HepG2 (cell line): ENCODE results near the gene TPI1. TPM values are rescaled to one million over a fixed set of nuclear protein-coding genes. Genes with fewer than 3 reads are reported as not detected.

Experiments
- ARID4A ChIP-seq: sonication (generic); formaldehyde crosslinking; IDR thresholded peaks from 2 replicates; pipeline ENCODE4 v1.5.0; 2020; ENCODE audit warnings: mild to moderate bottlenecking, missing genetic modification reagents, borderline replicate concordance
- ATF5 ChIP-seq: sonication (generic); formaldehyde crosslinking; IDR thresholded peaks from 2 replicates; pipeline ENCODE4 v1.4.0; 2020; ENCODE audit warnings: mild to moderate bottlenecking, low read depth, missing genetic modification reagents
- CSRNP2 ChIP-seq: sonication (generic); formaldehyde crosslinking; conservative IDR thresholded peaks from 2 replicates; pipeline ENCODE4 v1.8.0; 2022; ENCODE audit warnings: low read depth, missing genetic modification reagents
- CTCF ChIP-seq: sonication (generic); formaldehyde crosslinking; IDR thresholded peaks from 2 replicates; pipeline ENCODE4 v1.5.0; 2020; ENCODE audit warnings: mild to moderate bottlenecking, missing genetic modification reagents, moderate library complexity
- MLLT10 ChIP-seq: sonication (generic); formaldehyde crosslinking; IDR thresholded peaks from 2 replicates; pipeline ENCODE4 v1.4.0; 2020; ENCODE audit warnings: missing genetic modification reagents
- NR2F2 ChIP-seq: IDR thresholded peaks from 2 replicates; pipeline ENCODE4 v1.6.1; 2012; ENCODE audit warnings: low read depth, inconsistent platforms, borderline replicate concordance
- PAF1 ChIP-seq: IDR thresholded peaks from 2 replicates; pipeline ENCODE4 v1.6.1; 2016; ENCODE audit warnings: missing genetic modification reagents, missing compliant biosample characterization
- RFXANK ChIP-seq: IDR thresholded peaks from 2 replicates; pipeline ENCODE4 v1.6.1; 2016
- RORA ChIP-seq: sonication (generic); formaldehyde crosslinking; IDR thresholded peaks from 2 replicates; pipeline ENCODE4 v1.5.0; 2020; ENCODE audit warnings: mild to moderate bottlenecking, missing genetic modification reagents, moderate library complexity
- SIX1 ChIP-seq: sonication (generic); formaldehyde crosslinking; IDR thresholded peaks from 2 replicates; pipeline ENCODE4 v1.4.0; 2020; ENCODE audit warnings: missing genetic modification reagents, borderline replicate concordance
- SNAPC2 ChIP-seq: sonication (generic); formaldehyde crosslinking; IDR thresholded peaks from 2 replicates; pipeline ENCODE4 v1.8.1; 2022; ENCODE audit warnings: mild to moderate bottlenecking, missing genetic modification reagents
- ZNF124 ChIP-seq: sonication (generic); formaldehyde crosslinking; IDR thresholded peaks from 2 replicates; pipeline ENCODE4 v1.4.0; 2020; ENCODE audit warnings: missing genetic modification reagents
- ZNF446 ChIP-seq: sonication (generic); formaldehyde crosslinking; IDR thresholded peaks from 2 replicates; pipeline ENCODE4 v1.5.0; 2020; ENCODE audit warnings: mild to moderate bottlenecking, missing genetic modification reagents
- ZNF567 ChIP-seq: sonication (generic); formaldehyde crosslinking; IDR thresholded peaks from 2 replicates; pipeline ENCODE4 v1.8.1; 2023; ENCODE audit warnings: mild to moderate bottlenecking, missing genetic modification reagents, borderline replicate concordance
- ZNF569 ChIP-seq: sonication (generic); formaldehyde crosslinking; IDR thresholded peaks from 2 replicates; pipeline ENCODE4 v1.5.0; 2020; ENCODE audit warnings: mild to moderate bottlenecking, missing genetic modification reagents, moderate library complexity, borderline replicate concordance
- ZNF615 ChIP-seq: sonication (generic); formaldehyde crosslinking; IDR thresholded peaks from 2 replicates; pipeline ENCODE4 v1.5.0; 2020; ENCODE audit warnings: mild to moderate bottlenecking, missing genetic modification reagents, borderline replicate concordance
- ZNF639 ChIP-seq: conservative IDR thresholded peaks from 2 replicates; pipeline ENCODE4 v1.6.1; 2018; ENCODE audit warnings: missing genetic modification reagents
- ZNF766 ChIP-seq: sonication (generic); formaldehyde crosslinking; IDR thresholded peaks from 2 replicates; pipeline ENCODE4 v1.5.0; 2020; ENCODE audit warnings: missing genetic modification reagents, borderline replicate concordance
- polyA plus RNA-seq, 8 experiments: library from polyadenylated mRNA; depleted of rRNA in 3 of 8; stranded (reverse) in 7 of 8; unstranded in 1 of 8; fragments of >200 nt; fragmentation: Illumina TruSeq in 4 of 8; extraction: Trizol in 4 of 8; gene quantifications; 2 replicates each; pipeline versions ENCODE4 v1.2.1 to v1.2.3, GENCODE V29; 2011 to 2016; ENCODE audit warnings: low read depth in 4 of 8, missing spikeins in 1 of 8, mixed read lengths in 1 of 8; ENCODE audit not compliant: insufficient read depth in 1 of 8
- total RNA-seq, 5 experiments: library from RNA; depleted of rRNA; stranded (reverse); fragments of >200 nt; fragmentation: Illumina TruSeq; extraction: Trizol; gene quantifications; 2 replicates each; pipeline ENCODE4 v1.2.3, GENCODE V29; 2016; ENCODE audit warnings: low read depth in 1 of 5

The TPI1 gene
- total and polyA plus RNA-seq, 2 of the 13 experiments (the other 11 are each of a cell fraction or from before 2014, with no cell fraction given): 945 to 2,535 TPM

GRCh38 chr12:6871052-6871957 is 4.0 kb downstream of the TPI1 start (continued):
- TF ChIP-seq ZNF639 (CRISPR knock-in tag): no peak
- TF ChIP-seq ZNF766: no peak
- no peak for TF ChIP-seq ZNF567 (CRISPR knock-in tag)
- TF ChIP-seq CSRNP2 (CRISPR knock-in tag): no peak
- TF ChIP-seq ZNF615 (CRISPR knock-in tag): no peak
- peak; percentile 89 for TF ChIP-seq PAF1 (CRISPR knock-in tag)
- TF ChIP-seq SIX1 (CRISPR knock-in tag): no peak
- TF ChIP-seq ZNF446 (CRISPR knock-in tag): no peak
- no peak for TF ChIP-seq SNAPC2 (CRISPR knock-in tag)
- no peak for TF ChIP-seq ZNF124 (CRISPR knock-in tag)
- no peak for TF ChIP-seq RFXANK (CRISPR knock-in tag)
- no peak for TF ChIP-seq ARID4A (CRISPR knock-in tag)
- TF ChIP-seq ATF5 (CRISPR knock-in tag): no peak
- TF ChIP-seq CTCF (CRISPR knock-in tag): no peak
- no peak for TF ChIP-seq MLLT10
- no peak for TF ChIP-seq ZNF569 (CRISPR knock-in tag)
- TF ChIP-seq NR2F2: peak; percentile 15; the same call in 1 of the 2 replicates
- TF ChIP-seq RORA (CRISPR knock-in tag): no peak
